ENCODE data around the gene P2RX4. TPM values are rescaled to one million over a fixed set of nuclear protein-coding genes. Genes with fewer than 3 reads are reported as not detected.

Gene P2RX4
- total RNA-seq, 4 donors from 2014 or later = 20.1 to 57.2 (median 33.6) TPM

- no peaks in the 10 kb centered on the region for H3K27me3 ChIP-seq
- 87 to 93% methylated on average over 3 of the region's 3 CpGs for WGBS, 2 donors
- H3K4me1 ChIP-seq = no peaks in the 10 kb centered on the region
- no peaks in the 10 kb centered on the region for H3K9me3 ChIP-seq
- DNase-seq (ENCODE audit: low spot score in 2 of 2) = no peak
- peaks cover 0 to 89% (median 0%) of the 10 kb centered on the region in 3 donors for H3K36me3 ChIP-seq
- H3K27ac ChIP-seq = no peak overlapping the region
- no peak overlapping the region for H3K4me3 ChIP-seq
- TF ChIP-seq CTCF (IDR thresholded peaks at IDR 0.05) (no peak), POLR2A (IDR thresholded peaks at IDR 0.05) (no peak), EP300 (IDR thresholded peaks at IDR 0.05) (no peak)
These were observed 27.6 kb upstream of the P2RX4 start for GRCh38 chr12:121182222-121182893.

DNA sequence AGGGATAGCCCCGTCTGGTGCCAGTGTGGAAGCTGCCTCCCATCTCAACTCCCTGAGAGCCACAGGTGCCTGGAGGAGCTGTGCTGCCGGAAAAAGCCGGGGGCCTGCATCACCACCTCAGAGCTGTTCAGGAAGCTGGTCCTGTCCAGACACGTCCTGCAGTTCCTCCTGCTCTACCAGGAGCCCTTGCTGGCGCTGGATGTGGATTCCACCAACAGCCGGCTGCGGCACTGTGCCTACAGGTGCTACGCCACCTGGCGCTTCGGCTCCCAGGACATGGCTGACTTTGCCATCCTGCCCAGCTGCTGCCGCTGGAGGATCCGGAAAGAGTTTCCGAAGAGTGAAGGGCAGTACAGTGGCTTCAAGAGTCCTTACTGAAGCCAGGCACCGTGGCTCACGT, 25.5 kb upstream of the P2RX4 start:
- Histone ChIP-seq H3K9me3 (no peaks in the 10 kb centered on the region), H3K4me1 (no peaks in the 10 kb centered on the region), H3K4me3 (no peak overlapping the region), H3K27ac (no peak overlapping the region), H3K27me3 (no peaks in the 10 kb centered on the region), H3K36me3 (peaks cover 0 to 82% (median 0%) of the 10 kb centered on the region in 3 donors)
- 86 to 90% methylated on average over 9 to 14 of the region's 15 CpGs for WGBS, 2 donors
- no peak for DNase-seq (ENCODE audit: low spot score in 2 of 2)
- no peak for TF ChIP-seq EP300 (IDR thresholded peaks at IDR 0.05)
- no peak for TF ChIP-seq POLR2A (IDR thresholded peaks at IDR 0.05)

GRCh38 chr12:121184984-121185889, 24.7 kb upstream of the P2RX4 start:
- Histone ChIP-seq H3K27me3 (no peaks in the 10 kb centered on the region), H3K4me1 (no peaks in the 10 kb centered on the region), H3K36me3 (peaks cover 0 to 75% (median 0%) of the 10 kb centered on the region in 3 donors), H3K27ac (no peak overlapping the region), H3K4me3 (no peak overlapping the region), H3K9me3 (no peaks in the 10 kb centered on the region)
- 86 to 96% methylated on average over 7 of the region's 7 CpGs for WGBS, 2 donors
- DNase-seq (ENCODE audit: low spot score in 2 of 2) = no peak
- TF ChIP-seq EP300 (IDR thresholded peaks at IDR 0.05) (no peak), CTCF (IDR thresholded peaks at IDR 0.05) (no peak), POLR2A (IDR thresholded peaks at IDR 0.05) (no peak)

DNA sequence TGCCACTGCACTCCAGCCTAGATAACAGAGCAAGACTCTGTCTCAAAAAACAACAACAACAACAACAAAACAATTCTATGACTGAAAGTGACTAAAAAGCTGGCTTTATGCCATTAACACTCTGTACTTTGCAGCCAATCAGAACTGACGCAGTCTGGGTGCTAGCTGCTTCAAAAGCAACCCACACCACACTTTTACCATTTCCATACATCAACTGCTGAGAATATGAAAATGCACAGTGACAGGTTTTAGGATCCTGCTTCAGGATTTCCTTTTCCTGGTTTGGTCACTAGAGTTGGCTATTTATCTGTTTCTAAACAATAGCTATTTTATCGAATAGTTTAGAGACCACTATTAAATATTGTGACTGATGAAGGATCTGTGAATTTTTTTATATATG, 23.1 kb upstream of the P2RX4 start:
- Histone ChIP-seq H3K4me3 (no peak overlapping the region), H3K27me3 (no peaks in the 10 kb centered on the region), H3K36me3 (peaks cover 0 to 59% (median 0%) of the 10 kb centered on the region in 3 donors), H3K9me3 (no peaks in the 10 kb centered on the region), H3K27ac (no peak overlapping the region), H3K4me1 (peaks cover 0 to 11% (median 3%) of the 10 kb centered on the region in 4 donors)
- no peak for DNase-seq (ENCODE audit: low spot score in 2 of 2)
- no peak for TF ChIP-seq POLR2A (IDR thresholded peaks at IDR 0.05)
- no peak for TF ChIP-seq CTCF (IDR thresholded peaks at IDR 0.05)
- TF ChIP-seq EP300 (IDR thresholded peaks at IDR 0.05) = no peak
- 86 to 92% methylated on average over 2 of the region's 2 CpGs for WGBS, 2 donors

DNA sequence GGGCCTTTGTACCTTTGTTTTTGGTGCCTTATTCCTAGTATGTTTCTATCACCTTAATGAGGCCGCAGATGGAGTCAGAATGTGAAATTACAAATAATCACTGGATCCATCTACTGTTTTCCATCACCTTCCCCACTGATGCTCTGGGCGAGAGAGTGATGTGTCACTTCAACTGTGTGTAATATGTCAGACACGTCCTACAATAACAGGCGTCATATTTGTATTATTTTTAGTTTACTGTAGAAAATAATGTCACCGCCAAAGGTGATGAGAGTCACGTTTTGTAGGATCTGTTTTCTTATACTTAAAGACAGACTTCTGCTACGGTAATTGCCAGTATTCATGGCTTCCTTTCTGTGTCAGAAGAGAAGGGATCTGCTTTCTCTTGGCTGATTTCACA, 22.4 kb upstream of the P2RX4 start:
- H3K36me3 ChIP-seq = peaks cover 0 to 55% (median 0%) of the 10 kb centered on the region in 3 donors
- 83 to 85% methylated on average over 7 of the region's 7 CpGs for WGBS, 2 donors
- H3K4me1 ChIP-seq = peaks cover 0 to 11% (median 4%) of the 10 kb centered on the region in 4 donors
- no peak for TF ChIP-seq POLR2A (IDR thresholded peaks at IDR 0.05)
- no peak for TF ChIP-seq CTCF (IDR thresholded peaks at IDR 0.05)
- no peak for TF ChIP-seq EP300 (IDR thresholded peaks at IDR 0.05)
- H3K27me3 ChIP-seq = no peaks in the 10 kb centered on the region
- H3K9me3 ChIP-seq = no peaks in the 10 kb centered on the region
- no peak overlapping the region for H3K4me3 ChIP-seq
- DNase-seq (ENCODE audit: low spot score in 2 of 2) = no peak
- H3K27ac ChIP-seq = no peak overlapping the region

Measured in tibial nerve (tissue), 4 donors.